ENCODE data around the gene RXRA.

The RXRA gene

DNA sequence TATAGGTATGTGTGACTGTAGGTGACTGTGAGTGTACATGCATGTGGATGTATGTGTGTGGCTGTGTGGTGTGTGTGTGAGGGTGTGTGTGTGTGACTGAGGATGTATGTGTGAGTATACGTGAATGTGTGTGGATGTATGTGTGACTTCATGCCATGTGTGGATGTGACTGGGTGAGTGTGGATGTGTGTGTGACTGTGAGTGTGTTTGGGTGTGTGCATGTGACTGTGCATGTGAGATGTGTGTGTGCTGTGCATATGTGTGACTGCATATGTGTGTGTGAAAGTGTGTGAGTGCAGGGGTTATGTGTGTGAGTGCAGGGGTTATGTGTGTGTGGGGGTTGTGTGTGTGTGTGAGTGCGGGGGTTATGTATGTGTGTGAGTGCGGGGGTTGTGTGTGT, 42.3 kb downstream of the RXRA start:
- H3K4me2 ChIP-seq (ENCODE audit: low read depth, low read length, poor library complexity, severe bottlenecking) = no peak overlapping the region
- H3K9ac ChIP-seq (ENCODE audit: low read length) = no peak overlapping the region
- no peaks in the 10 kb centered on the region for H3K36me3 ChIP-seq (ENCODE audit: low read length)
- H4K20me1 ChIP-seq (ENCODE audit: low read depth, low read length) = no peaks in the 10 kb centered on the region
- no peaks in the 10 kb centered on the region for H3K9me3 ChIP-seq (ENCODE audit: insufficient read depth, low read length)
- H3F3A ChIP-seq (ENCODE audit: insufficient read depth) = no peaks in the 10 kb centered on the region
- no peaks in the 10 kb centered on the region for H3K79me2 ChIP-seq (ENCODE audit: insufficient read depth, low read length)
- no peaks in the 10 kb centered on the region for H3K27me3 ChIP-seq (ENCODE audit: low read length)
- no peak overlapping the region for H2AFZ ChIP-seq (ENCODE audit: low read depth, low read length, severe bottlenecking)
- no peak overlapping the region for H3K27ac ChIP-seq (ENCODE audit: low read depth, low read length)
- TF ChIP-seq CTCF (IDR thresholded peaks at IDR 0.05; ENCODE audit: insufficient read depth, low read length, poor library complexity, severe bottlenecking) = no peak
- no peak for TF ChIP-seq EZH2phosphoT487 (conservative IDR thresholded peaks at IDR 0.05; ENCODE audit: low read length)
- H3K9me2 ChIP-seq (replicated peaks; ENCODE audit: insufficient read depth, low read length) = no peaks in the 10 kb centered on the region
- H3K4me3 ChIP-seq (ENCODE audit: insufficient read depth, low read length, poor library complexity, severe bottlenecking) = no peak overlapping the region

- H3K27ac ChIP-seq (ENCODE audit: low read depth, low read length) = no peak overlapping the region
- no peaks in the 10 kb centered on the region for H3F3A ChIP-seq (ENCODE audit: insufficient read depth)
- no peaks in the 10 kb centered on the region for H3K9me2 ChIP-seq (replicated peaks; ENCODE audit: insufficient read depth, low read length)
- H2AFZ ChIP-seq (ENCODE audit: low read depth, low read length, severe bottlenecking) = no peak overlapping the region
- no peaks in the 10 kb centered on the region for H3K79me2 ChIP-seq (ENCODE audit: insufficient read depth, low read length)
- H3K27me3 ChIP-seq (ENCODE audit: low read length) = no peaks in the 10 kb centered on the region
- H3K4me3 ChIP-seq (ENCODE audit: insufficient read depth, low read length, poor library complexity, severe bottlenecking) = no peak overlapping the region
- TF ChIP-seq CTCF (IDR thresholded peaks at IDR 0.05; ENCODE audit: insufficient read depth, low read length, poor library complexity, severe bottlenecking) (no peak), EZH2phosphoT487 (conservative IDR thresholded peaks at IDR 0.05; ENCODE audit: low read length) (no peak)
- H3K4me2 ChIP-seq (ENCODE audit: low read depth, low read length, poor library complexity, severe bottlenecking) = no peak overlapping the region
- no peak overlapping the region for H3K9ac ChIP-seq (ENCODE audit: low read length)
- no peaks in the 10 kb centered on the region for H4K20me1 ChIP-seq (ENCODE audit: low read depth, low read length)
- H3K9me3 ChIP-seq (ENCODE audit: insufficient read depth, low read length) = no peaks in the 10 kb centered on the region
- no peaks in the 10 kb centered on the region for H3K36me3 ChIP-seq (ENCODE audit: low read length)
Observed at GRCh38 chr9:134369416-134370212, 43.4 kb downstream of the RXRA start.

- no peaks in the 10 kb centered on the region for H3K9me2 ChIP-seq (replicated peaks; ENCODE audit: insufficient read depth, low read length)
- no peaks in the 10 kb centered on the region for H3K27me3 ChIP-seq (ENCODE audit: low read length)
- H3K36me3 ChIP-seq (ENCODE audit: low read length) = no peaks in the 10 kb centered on the region
- H3K9me3 ChIP-seq (ENCODE audit: insufficient read depth, low read length) = no peaks in the 10 kb centered on the region
- H4K20me1 ChIP-seq (ENCODE audit: low read depth, low read length) = no peaks in the 10 kb centered on the region
- no peak overlapping the region for H3K9ac ChIP-seq (ENCODE audit: low read length)
- H2AFZ ChIP-seq (ENCODE audit: low read depth, low read length, severe bottlenecking) = no peak overlapping the region
- no peaks in the 10 kb centered on the region for H3K79me2 ChIP-seq (ENCODE audit: insufficient read depth, low read length)
- no peak overlapping the region for H3K4me2 ChIP-seq (ENCODE audit: low read depth, low read length, poor library complexity, severe bottlenecking)
- H3K27ac ChIP-seq (ENCODE audit: low read depth, low read length) = no peak overlapping the region
- H3K4me3 ChIP-seq (ENCODE audit: insufficient read depth, low read length, poor library complexity, severe bottlenecking) = no peak overlapping the region
- TF ChIP-seq EZH2phosphoT487 (conservative IDR thresholded peaks at IDR 0.05; ENCODE audit: low read length) = no peak
- TF ChIP-seq CTCF (IDR thresholded peaks at IDR 0.05; ENCODE audit: insufficient read depth, low read length, poor library complexity, severe bottlenecking) = no peak
- H3F3A ChIP-seq (ENCODE audit: insufficient read depth) = no peaks in the 10 kb centered on the region
Observed at GRCh38 chr9:134370213-134370492, 43.9 kb downstream of the RXRA start.

Data from SU-DHL-6 (cell line).